Stimulated activated memory B cell treated with anti-CD40 and anti-IgM and Interleukin-4, amounts not matched to agents 10 μg/mL and 1 μg/mL and 100 μg/mL, for 72 hours (primary cell): ENCODE measurements around the gene RASA3.
"Not testable (repeated sequence)": the region's sequence is repeated elsewhere in the genome, so short reads cannot be mapped to it uniquely, and the experiment has no call there.

Experiments
- ATAC-seq: fragments of 150-1000 bp; cut with Tn5 transposase; 2 replicates; pipeline ENCODE4 v1.10.0; 2021
- H3K27ac Mint-ChIP-seq: one replicate; pipeline ENCODE4 v1.8.0; 2022; ENCODE audit warnings: mild to moderate bottlenecking, mixed read lengths
- H3K27me3 Mint-ChIP-seq: one replicate; pipeline ENCODE4 v1.8.0; 2022; ENCODE audit warnings: mixed read lengths
- H3K36me3 Mint-ChIP-seq: one replicate; pipeline ENCODE4 v1.8.0; 2022; ENCODE audit warnings: mixed read lengths
- H3K4me1 Mint-ChIP-seq: one replicate; pipeline ENCODE4 v1.8.0; 2022; ENCODE audit warnings: mixed read lengths
- H3K4me3 Mint-ChIP-seq: one replicate; pipeline ENCODE4 v1.8.0; 2022; ENCODE audit warnings: mild to moderate bottlenecking, moderate library complexity, mixed read lengths
- H3K9me3 Mint-ChIP-seq: one replicate; pipeline ENCODE4 v1.8.0; 2022; ENCODE audit warnings: mixed read lengths

The RASA3 gene

GRCh38 chr13:114027826-114028225 is 104.6 kb downstream of the RASA3 start:
- Mint-ChIP-seq H3K27ac (peak overlapping the region; percentile 85), H3K4me3 (peak overlapping the region; percentile 53), H3K27me3 (no peaks in the 10 kb centered on the region), H3K36me3 (peaks cover 25% of the 10 kb centered on the region), H3K4me1 (peaks cover 81% of the 10 kb centered on the region), H3K9me3 (no peaks in the 10 kb centered on the region)
- ATAC-seq = no peak

GRCh38 chr13:114027046-114027715 is 105.2 kb downstream of the RASA3 start:
- H3K9me3 Mint-ChIP-seq = no peaks in the 10 kb centered on the region
- H3K27me3 Mint-ChIP-seq = no peaks in the 10 kb centered on the region
- ATAC-seq = no peak
- peak overlapping the region; percentile 85 for H3K27ac Mint-ChIP-seq
- H3K36me3 Mint-ChIP-seq = peaks cover 25% of the 10 kb centered on the region
- peaks cover 83% of the 10 kb centered on the region for H3K4me1 Mint-ChIP-seq
- peak overlapping the region; percentile 53 for H3K4me3 Mint-ChIP-seq

GRCh38 chr13:114026481-114026880 is 105.9 kb downstream of the RASA3 start:
- H3K27me3 Mint-ChIP-seq = no peaks in the 10 kb centered on the region
- H3K36me3 Mint-ChIP-seq = peaks cover 25% of the 10 kb centered on the region
- ATAC-seq = no peak
- peak overlapping the region; percentile 21 for H3K4me3 Mint-ChIP-seq
- peak overlapping the region; percentile 85 for H3K27ac Mint-ChIP-seq
- peaks cover 82% of the 10 kb centered on the region for H3K4me1 Mint-ChIP-seq
- no peaks in the 10 kb centered on the region for H3K9me3 Mint-ChIP-seq

GRCh38 chr13:114025714-114026431 is 106.5 kb downstream of the RASA3 start:
- Mint-ChIP-seq H3K4me1 (peaks cover 82% of the 10 kb centered on the region), H3K27me3 (no peaks in the 10 kb centered on the region), H3K27ac (peak overlapping the region; percentile 85), H3K36me3 (peaks cover 25% of the 10 kb centered on the region), H3K4me3 (peak overlapping the region; percentile 59), H3K9me3 (no peaks in the 10 kb centered on the region)
- peak; percentile 44 for ATAC-seq

- ATAC-seq = peak; percentile 11
- Mint-ChIP-seq H3K4me3 (peak overlapping the region; percentile 59), H3K9me3 (no peaks in the 10 kb centered on the region), H3K36me3 (peaks cover 27% of the 10 kb centered on the region), H3K27ac (peak overlapping the region; percentile 85), H3K27me3 (no peaks in the 10 kb centered on the region), H3K4me1 (peaks cover 83% of the 10 kb centered on the region)
These were observed 107.1 kb downstream of the RASA3 start for GRCh38 chr13:114025405-114025713.

- H3K4me1 Mint-ChIP-seq = peaks cover 80% of the 10 kb centered on the region
- H3K27me3 Mint-ChIP-seq = no peaks in the 10 kb centered on the region
- H3K9me3 Mint-ChIP-seq = no peaks in the 10 kb centered on the region
- H3K27ac Mint-ChIP-seq = peak overlapping the region; percentile 85
- peaks cover 24% of the 10 kb centered on the region for H3K36me3 Mint-ChIP-seq
- ATAC-seq = peak; percentile 91
- H3K4me3 Mint-ChIP-seq = peak overlapping the region; percentile 59
These were observed 107.6 kb downstream of the RASA3 start for GRCh38 chr13:114024603-114025404.

- ATAC-seq = no peak
- no peaks in the 10 kb centered on the region for H3K27me3 Mint-ChIP-seq
- no peak overlapping the region for H3K4me3 Mint-ChIP-seq
- H3K4me1 Mint-ChIP-seq = peaks cover 77% of the 10 kb centered on the region
- peaks cover 19% of the 10 kb centered on the region for H3K36me3 Mint-ChIP-seq
- peak overlapping the region; percentile 85 for H3K27ac Mint-ChIP-seq
- H3K9me3 Mint-ChIP-seq = no peaks in the 10 kb centered on the region
These were observed 108.5 kb downstream of the RASA3 start for GRCh38 chr13:114023716-114024602.

GRCh38 chr13:114022876-114023275 is 109.5 kb downstream of the RASA3 start:
- no peak for ATAC-seq
- Mint-ChIP-seq H3K27me3 (no peaks in the 10 kb centered on the region), H3K9me3 (no peaks in the 10 kb centered on the region), H3K4me1 (peaks cover 73% of the 10 kb centered on the region), H3K27ac (no peak overlapping the region), H3K4me3 (no peak overlapping the region), H3K36me3 (peaks cover 29% of the 10 kb centered on the region)

- no peak overlapping the region for H3K27ac Mint-ChIP-seq
- peaks cover 32% of the 10 kb centered on the region for H3K36me3 Mint-ChIP-seq
- no peak for ATAC-seq
- no peak overlapping the region for H3K4me3 Mint-ChIP-seq
- H3K4me1 Mint-ChIP-seq = peaks cover 67% of the 10 kb centered on the region
- no peaks in the 10 kb centered on the region for H3K27me3 Mint-ChIP-seq
- no peaks in the 10 kb centered on the region for H3K9me3 Mint-ChIP-seq
These were observed 110.1 kb downstream of the RASA3 start for GRCh38 chr13:114022309-114022669.

GRCh38 chr13:114021464-114022308 is 110.7 kb downstream of the RASA3 start:
- ATAC-seq = no peak
- Mint-ChIP-seq H3K27me3 (no peaks in the 10 kb centered on the region), H3K4me3 (no peak overlapping the region), H3K4me1 (peaks cover 61% of the 10 kb centered on the region), H3K36me3 (peaks cover 36% of the 10 kb centered on the region), H3K27ac (peak overlapping the region; percentile 76), H3K9me3 (no peaks in the 10 kb centered on the region)

GRCh38 chr13:114020750-114021463 is 111.5 kb downstream of the RASA3 start:
- no peak for ATAC-seq
- H3K9me3 Mint-ChIP-seq = no peaks in the 10 kb centered on the region
- H3K4me1 Mint-ChIP-seq = peaks cover 53% of the 10 kb centered on the region
- peaks cover 43% of the 10 kb centered on the region for H3K36me3 Mint-ChIP-seq
- no peak overlapping the region for H3K4me3 Mint-ChIP-seq
- peak overlapping the region; percentile 76 for H3K27ac Mint-ChIP-seq
- no peaks in the 10 kb centered on the region for H3K27me3 Mint-ChIP-seq

GRCh38 chr13:114020134-114020533 is 112.3 kb downstream of the RASA3 start:
- ATAC-seq, H3K9me3 Mint-ChIP-seq, H3K4me3 Mint-ChIP-seq, H3K27ac Mint-ChIP-seq, H3K27me3 Mint-ChIP-seq: not testable (repeated sequence)
- Mint-ChIP-seq H3K4me1 (peaks cover 46% of the 10 kb centered on the region), H3K36me3 (peaks cover 43% of the 10 kb centered on the region)

GRCh38 chr13:114019367-114019766 is 113.1 kb downstream of the RASA3 start:
- no peaks in the 10 kb centered on the region for H3K27me3 Mint-ChIP-seq
- H3K4me3 Mint-ChIP-seq = no peak overlapping the region
- no peak overlapping the region for H3K27ac Mint-ChIP-seq
- H3K9me3 Mint-ChIP-seq = no peaks in the 10 kb centered on the region
- H3K36me3 Mint-ChIP-seq = peaks cover 43% of the 10 kb centered on the region
- H3K4me1 Mint-ChIP-seq = peaks cover 38% of the 10 kb centered on the region
- ATAC-seq = no peak
